HEK293T (cell line): ENCODE results near the gene SOX18.

Source experiments
- CTCF ChIA-PET: fragments of 350-600 bp; formaldehyde crosslinking; extraction: SDS; loops from one replicate; lab custom pipeline; 2021; ENCODE audit warnings: antibody characterized with exemption, inconsistent platforms; lab: Yijun Ruan, JAX
- POLR2A ChIA-PET: fragments of 350-600 bp; formaldehyde crosslinking; extraction: SDS; loops from one replicate; lab custom pipeline; 2020; ENCODE audit warnings: antibody characterized with exemption, inconsistent platforms; lab: Yijun Ruan, JAX
- DNase-seq: peaks from one replicate; pipeline ENCODE4 v3.0.0; 2012; ENCODE audit warnings: mixed read lengths; ENCODE audit errors: extremely low spot score
- ARNT ChIP-seq: fragments of 450-650 bp; IDR thresholded peaks from 2 replicates; pipeline ENCODE4 v1.6.1; 2017; ENCODE audit warnings: mild to moderate bottlenecking
- BHLHE40 ChIP-seq: fragments of 450-650 bp; IDR thresholded peaks from 2 replicates; pipeline ENCODE4 v1.6.1; 2016; ENCODE audit warnings: mild to moderate bottlenecking, moderate library complexity, borderline replicate concordance
- CTBP1 ChIP-seq: fragments of 450-650 bp; IDR thresholded peaks from 2 replicates; pipeline ENCODE4 v1.6.1; 2016; ENCODE audit warnings: borderline replicate concordance
- ELF4 ChIP-seq: fragments of 450-650 bp; IDR thresholded peaks from 2 replicates; pipeline ENCODE4 v1.6.1; 2017; ENCODE audit warnings: antibody characterized with exemption
- FOXA1 ChIP-seq: fragments of 450-650 bp; IDR thresholded peaks from 2 replicates; pipeline ENCODE4 v1.6.1; 2016; ENCODE audit warnings: mild to moderate bottlenecking
- FOXK2 ChIP-seq: fragments of 450-650 bp; IDR thresholded peaks from 2 replicates; pipeline ENCODE4 v1.6.1; 2016; ENCODE audit warnings: mild to moderate bottlenecking
- FOXM1 ChIP-seq: fragments of 450-650 bp; IDR thresholded peaks from 2 replicates; pipeline ENCODE4 v1.6.1; 2017; ENCODE audit warnings: mild to moderate bottlenecking, borderline replicate concordance
- HDGF ChIP-seq: fragments of 450-650 bp; IDR thresholded peaks from 2 replicates; pipeline ENCODE4 v1.6.1; 2017; ENCODE audit warnings: antibody characterized with exemption, borderline replicate concordance
- L3MBTL2 ChIP-seq: fragments of 450-650 bp; conservative IDR thresholded peaks from 2 replicates; pipeline ENCODE4 v1.6.1; 2016; ENCODE audit warnings: mild to moderate bottlenecking
- LEF1 ChIP-seq: fragments of 450-650 bp; IDR thresholded peaks from 2 replicates; pipeline ENCODE4 v1.6.1; 2017; ENCODE audit warnings: mild to moderate bottlenecking, borderline replicate concordance
- NFRKB ChIP-seq: fragments of 450-650 bp; IDR thresholded peaks from 2 replicates; pipeline ENCODE4 v1.6.1; 2016; ENCODE audit warnings: mild to moderate bottlenecking, moderate library complexity
- PKNOX1 ChIP-seq: fragments of 450-650 bp; IDR thresholded peaks from 2 replicates; pipeline ENCODE4 v1.6.1; 2016
- SP1 ChIP-seq: fragments of 450-650 bp; IDR thresholded peaks from 2 replicates; pipeline ENCODE4 v1.6.1; 2017
- SUZ12 ChIP-seq: fragments of 450-650 bp; IDR thresholded peaks from 2 replicates; pipeline ENCODE4 v1.6.1; 2016; ENCODE audit warnings: mild to moderate bottlenecking
- TARDBP ChIP-seq: fragments of 450-650 bp; IDR thresholded peaks from 2 replicates; pipeline ENCODE4 v1.6.1; 2016
- ZNF384 ChIP-seq: fragments of 450-650 bp; IDR thresholded peaks from 2 replicates; pipeline ENCODE4 v1.6.1; 2016

Gene SOX18

GRCh38 chr20:64082126-64082731 is 32.8 kb upstream of the SOX18 start:
- CTCF ChIA-PET, result interaction anchor here (0.6 kb wide), 1 partner anchor 25 kb away, joined by 3 read pairs; no protein-coding TSS in a partner anchor
- DNase-seq, result no peak
- TF ChIP-seq PKNOX1 (no peak; the same call in 1 of the 2 replicates), TARDBP (no peak), ARNT (no peak), L3MBTL2 (no peak), BHLHE40 (no peak), FOXM1 (no peak), ELF4 (no peak), CTBP1 (no peak)
- POLR2A ChIA-PET, result interaction anchor here (5.3 kb wide), 1 partner anchor 20 kb away, joined by 38 read pairs; the partner anchor contains the start of gene TCEA2

- TF ChIP-seq SUZ12 (no peak), FOXK2 (no peak), ARNT (no peak), NFRKB (no peak), BHLHE40 (no peak), FOXM1 (no peak), LEF1 (no peak), HDGF (no peak), ZNF384 (no peak), TARDBP (no peak), ELF4 (no peak), SP1 (no peak), FOXA1 (no peak), CTBP1 (no peak), PKNOX1 (no peak), L3MBTL2 (no peak)
- POLR2A ChIA-PET, result interaction anchor here (5.3 kb wide), 1 partner anchor 19 kb away, joined by 38 read pairs; the partner anchor contains the start of gene TCEA2
- CTCF ChIA-PET, result interaction anchor here (0.6 kb wide), 2 partner anchors 24 to 42 kb away, joined by 3 to 4 read pairs; no protein-coding TSS in a partner anchor
- no peak for DNase-seq
Observed at GRCh38 chr20:64081624-64081964, 32.2 kb upstream of the SOX18 start.

GRCh38 chr20:64080813-64081623 is 31.6 kb upstream of the SOX18 start:
- ChIA-PET CTCF (interaction anchor here (0.6 kb wide), 1 partner anchor 41 kb away, joined by 4 read pairs; no protein-coding TSS in a partner anchor), POLR2A (interaction anchor here (5.3 kb wide), 1 partner anchor 19 kb away, joined by 38 read pairs; the partner anchor contains the start of gene TCEA2)
- TF ChIP-seq FOXA1 (no peak), ARNT (no peak), BHLHE40 (no peak), HDGF (no peak), CTBP1 (no peak), SP1 (no peak), FOXK2 (no peak), LEF1 (no peak)
- no peak for DNase-seq

- DNase-seq, result no peak
- ChIA-PET CTCF (interaction anchor here (1.7 kb wide), 1 partner anchor 10 kb away, joined by 5 read pairs; no protein-coding TSS in a partner anchor), POLR2A (interaction anchor here (0.6 to 5.3 kb wide), 3 partner anchors 16 to 40 kb away, joined by 3 to 38 read pairs (median 5); partner anchors contain the start of gene TCEA2)
- TF ChIP-seq ELF4, result no peak
- no peak for TF ChIP-seq PKNOX1
- TF ChIP-seq FOXA1, result no peak
- no peak for TF ChIP-seq LEF1
- TF ChIP-seq SP1, result no peak
- TF ChIP-seq HDGF, result no peak
- no peak for TF ChIP-seq L3MBTL2
- no peak for TF ChIP-seq CTBP1
- no peak for TF ChIP-seq ZNF384
- TF ChIP-seq BHLHE40, result no peak
- TF ChIP-seq SUZ12, result no peak
- no peak for TF ChIP-seq TARDBP
- TF ChIP-seq ARNT, result no peak
- no peak for TF ChIP-seq FOXK2
- TF ChIP-seq FOXM1, result no peak
- TF ChIP-seq NFRKB, result no peak
Observed at GRCh38 chr20:64080013-64080812, 30.8 kb upstream of the SOX18 start, which contains the start of gene OPRL1. Gene OPRL1, plus strand, starts transcription at chr20:64080082. Its CDS starts 12,639 bp downstream, at chr20:64092721.
